Anterior cingulate cortex (tissue), 58 donors: ENCODE measurements around the gene SENP7.

ENCODE experiments used
- DNase-seq, 58 donors: peaks; one replicate each; lab custom pipeline; 2025; lab: John Stamatoyannopoulos, UW

Gene SENP7

GRCh38 chr3:101279765-101280385 lies 233.1 kb downstream of the SENP7 start:
- DNase-seq: no peak

- DNase-seq: no peak
These were observed 233.8 kb downstream of the SENP7 start for GRCh38 chr3:101279162-101279561.

- no peak for DNase-seq
These were observed 234.3 kb downstream of the SENP7 start for GRCh38 chr3:101278727-101279126.
